WERI-Rb-1 (cell line): ENCODE results near the gene TGOLN2.

Experiments
- DNase-seq: peaks from one replicate; pipeline ENCODE4 v3.0.0-alpha.2; 2020
- H3K27ac ChIP-seq: fragments of 250-450 bp; sonication (Bioruptor Pico); 2 replicates; pipeline ENCODE4 v1.5.1; 2020; ENCODE audit warnings: mild to moderate bottlenecking, moderate library complexity
- H3K27me3 ChIP-seq: fragments of 250-450 bp; sonication (Bioruptor Pico); 2 replicates; pipeline ENCODE4 v1.5.1; 2021; ENCODE audit warnings: mild to moderate bottlenecking, low read depth, moderate library complexity; ENCODE audit not compliant: insufficient read depth, severe bottlenecking
- H3K36me3 ChIP-seq: fragments of 250-450 bp; sonication (Bioruptor Pico); 2 replicates; pipeline ENCODE4 v1.5.1; 2020; ENCODE audit warnings: mild to moderate bottlenecking, moderate library complexity
- H3K4me3 ChIP-seq: 2 replicates; pipeline ENCODE4 v1.5.1; 2011; ENCODE audit warnings: low read depth, mild to moderate bottlenecking, control low read depth, low read length
- H3K9me3 ChIP-seq: fragments of 250-450 bp; sonication (Bioruptor Pico); 2 replicates; pipeline ENCODE4 v1.5.1; 2021; ENCODE audit warnings: mild to moderate bottlenecking, moderate library complexity; ENCODE audit not compliant: severe bottlenecking
- CTCF ChIP-seq: IDR thresholded peaks from 2 replicates; pipeline ENCODE4 v1.5.1; 2011; ENCODE audit warnings: low read depth, mild to moderate bottlenecking, control low read depth, inconsistent platforms, low read length

Gene TGOLN2

GRCh38 chr2:85276571-85277118 is 51.1 kb downstream of the TGOLN2 start:
- TF ChIP-seq CTCF, result no peak
- H3K27me3 ChIP-seq, result no peaks in the 10 kb centered on the region
- no peak for DNase-seq
- no peaks in the 10 kb centered on the region for H3K9me3 ChIP-seq
- H3K4me3 ChIP-seq, result no peak overlapping the region
- no peaks in the 10 kb centered on the region for H3K36me3 ChIP-seq
- H3K27ac ChIP-seq, result no peak overlapping the region

DNA sequence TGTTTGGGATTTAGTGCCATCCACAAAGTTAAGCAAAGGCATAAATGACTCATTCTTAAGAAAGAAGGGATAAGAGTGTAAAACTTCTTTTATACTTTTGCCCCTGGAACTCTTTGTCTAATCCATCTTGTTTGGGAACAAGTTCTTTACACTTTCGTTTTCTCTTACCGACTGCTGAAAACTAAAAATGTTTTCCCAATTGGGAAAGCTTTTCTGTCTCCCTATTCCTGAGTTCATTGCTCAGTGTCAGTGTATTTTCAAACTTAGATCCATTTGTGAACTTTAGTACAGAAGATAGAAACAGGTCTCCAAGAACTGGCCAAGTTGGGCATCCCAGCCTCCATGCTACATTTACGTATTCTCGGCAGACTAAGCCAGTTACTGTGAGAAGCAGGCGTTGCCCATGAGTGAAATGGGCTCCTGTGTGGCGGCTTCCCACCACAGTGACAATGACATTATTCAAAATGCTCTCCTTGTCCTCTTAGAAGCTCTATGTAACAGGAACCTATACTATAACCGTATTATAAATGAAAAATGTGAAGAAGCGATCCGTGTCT is 51.7 kb downstream of the TGOLN2 start:
- Histone ChIP-seq H3K36me3 (no peaks in the 10 kb centered on the region), H3K27ac (no peak overlapping the region), H3K9me3 (no peaks in the 10 kb centered on the region), H3K27me3 (no peaks in the 10 kb centered on the region), H3K4me3 (no peak overlapping the region)
- DNase-seq, result no peak
- TF ChIP-seq CTCF, result no peak

DNA sequence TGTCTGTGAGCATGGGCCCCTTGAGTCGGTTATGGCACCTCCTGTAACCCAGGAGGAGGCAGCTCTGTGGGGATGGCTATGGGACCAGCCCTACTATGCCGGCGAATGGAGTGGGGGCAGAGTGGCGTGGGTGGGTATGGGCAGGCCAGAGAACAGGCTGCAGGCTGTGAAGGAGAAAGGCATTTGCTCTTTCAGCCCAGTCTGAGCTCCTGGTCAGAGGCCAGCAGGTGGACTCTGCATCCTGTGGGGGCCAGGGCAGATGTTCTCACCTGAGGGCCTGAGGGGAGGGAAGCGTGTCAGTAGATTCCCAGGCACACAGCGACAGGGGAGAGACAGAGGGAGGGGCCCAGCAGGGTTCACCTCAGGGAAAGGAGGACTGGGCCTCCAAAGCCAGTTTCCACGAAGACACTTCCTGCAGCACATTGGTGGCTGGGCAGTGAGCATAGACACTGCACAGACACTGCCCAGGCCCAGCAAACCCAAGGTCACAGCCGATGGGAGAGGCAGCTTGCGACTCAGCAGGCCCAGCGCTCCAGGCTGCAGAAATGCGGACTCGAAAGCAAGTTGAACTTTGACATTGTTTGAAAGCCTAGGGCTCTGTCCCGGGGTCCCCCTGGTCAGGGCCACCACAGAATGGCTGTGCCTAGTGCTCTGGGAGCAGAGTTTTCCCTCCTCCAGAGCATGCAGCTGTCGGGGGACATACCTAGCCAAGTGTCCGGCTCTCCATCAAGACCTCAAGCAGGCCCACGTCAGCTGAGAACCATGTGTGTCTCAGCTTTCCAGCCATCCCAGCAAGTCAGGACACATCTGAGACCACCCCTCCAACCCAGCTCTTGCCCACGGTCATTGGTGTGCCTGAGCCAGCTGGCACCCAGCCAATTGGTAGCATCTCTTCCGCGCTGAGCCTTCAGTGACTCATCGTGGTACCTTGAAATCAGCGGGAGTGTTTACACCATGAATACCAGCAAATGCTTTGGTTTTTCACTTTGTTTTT is 53.8 kb downstream of the TGOLN2 start:
- no peaks in the 10 kb centered on the region for H3K36me3 ChIP-seq
- no peaks in the 10 kb centered on the region for H3K27me3 ChIP-seq
- no peak overlapping the region for H3K4me3 ChIP-seq
- H3K9me3 ChIP-seq, result no peaks in the 10 kb centered on the region
- no peak overlapping the region for H3K27ac ChIP-seq
- TF ChIP-seq CTCF, result no peak
- DNase-seq, result no peak

- Histone ChIP-seq H3K27me3 (no peaks in the 10 kb centered on the region), H3K9me3 (no peaks in the 10 kb centered on the region), H3K36me3 (no peaks in the 10 kb centered on the region), H3K4me3 (no peak overlapping the region), H3K27ac (no peak overlapping the region)
- no peak for TF ChIP-seq CTCF
- DNase-seq, result no peak
Observed at GRCh38 chr2:85272357-85272756, 55.4 kb downstream of the TGOLN2 start.

DNA sequence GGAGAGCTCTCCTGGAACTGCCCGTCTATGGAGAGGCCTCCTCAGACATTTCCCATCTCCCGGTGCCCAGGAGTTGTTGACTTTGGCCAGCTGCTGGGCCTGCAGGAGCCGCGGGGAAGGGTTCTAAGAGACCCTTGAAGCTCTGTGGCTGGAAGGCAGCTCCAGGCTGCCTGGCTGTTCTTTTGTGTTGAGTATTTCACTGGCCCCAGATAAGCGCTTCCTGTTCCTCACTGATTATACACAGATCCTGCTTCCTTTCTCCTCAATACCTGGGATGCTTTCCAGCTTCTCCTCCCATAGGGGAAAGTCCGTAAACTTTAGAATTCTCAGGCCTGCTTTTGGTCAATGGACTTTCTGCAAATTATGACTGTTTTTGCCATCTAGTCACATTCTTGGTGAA is 57.8 kb downstream of the TGOLN2 start:
- H3K4me3 ChIP-seq, result no peak overlapping the region
- no peak overlapping the region for H3K27ac ChIP-seq
- H3K9me3 ChIP-seq, result no peaks in the 10 kb centered on the region
- no peaks in the 10 kb centered on the region for H3K36me3 ChIP-seq
- no peaks in the 10 kb centered on the region for H3K27me3 ChIP-seq
- no peak for DNase-seq
- TF ChIP-seq CTCF, result no peak
